ENCODE data around the gene MTERF1.

MTERF1 gene

DNA sequence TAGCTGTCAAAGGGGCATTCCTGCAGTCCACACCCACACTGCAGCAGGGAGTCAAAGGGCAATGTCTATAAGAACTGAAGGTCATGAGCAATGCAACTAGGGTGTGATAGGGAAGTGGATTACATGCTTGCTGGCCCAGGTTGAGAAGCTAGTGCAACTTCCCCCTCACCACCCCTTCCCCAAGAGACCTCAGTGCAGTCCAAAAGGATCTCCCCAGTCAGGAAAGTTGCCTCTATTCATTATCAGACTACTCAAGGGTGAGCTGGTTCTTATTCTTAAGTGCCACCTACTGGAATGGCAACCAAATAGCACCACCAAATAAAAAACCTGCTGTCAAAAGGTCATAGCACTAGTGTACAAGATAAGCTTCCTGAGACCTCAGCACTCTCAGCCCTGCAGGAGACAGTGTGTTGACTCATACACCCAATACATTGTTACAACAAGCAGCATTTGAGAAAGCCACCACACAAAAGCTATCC is 28.2 kb downstream of the MTERF1 start:
- H3K4me1 ChIP-seq (ENCODE audit: low read depth, poor library complexity, severe bottlenecking): no peaks in the 10 kb centered on the region
- no peak overlapping the region for H3K27ac ChIP-seq
- no peaks in the 10 kb centered on the region for H3K27me3 ChIP-seq (ENCODE audit: insufficient read depth, low read depth)
- no peaks in the 10 kb centered on the region for H3K36me3 ChIP-seq (ENCODE audit: insufficient read depth)
- TF ChIP-seq CTCF (conservative IDR thresholded peaks at IDR 0.05; ENCODE audit: low read depth, low read length): peak; percentile 52
- H3K4me3 ChIP-seq (IDR thresholded peaks at IDR 0.05; ENCODE audit: insufficient read depth, low read depth, low read length): no peak overlapping the region
- H3K9ac ChIP-seq: no peak overlapping the region
- H4K20me1 ChIP-seq (ENCODE audit: insufficient read depth): no peaks in the 10 kb centered on the region
- H3K4me2 ChIP-seq: no peak overlapping the region
- H2AFZ ChIP-seq (ENCODE audit: low read depth): no peak overlapping the region
- H3K79me2 ChIP-seq (ENCODE audit: insufficient read depth, low read depth): no peaks in the 10 kb centered on the region

DNA sequence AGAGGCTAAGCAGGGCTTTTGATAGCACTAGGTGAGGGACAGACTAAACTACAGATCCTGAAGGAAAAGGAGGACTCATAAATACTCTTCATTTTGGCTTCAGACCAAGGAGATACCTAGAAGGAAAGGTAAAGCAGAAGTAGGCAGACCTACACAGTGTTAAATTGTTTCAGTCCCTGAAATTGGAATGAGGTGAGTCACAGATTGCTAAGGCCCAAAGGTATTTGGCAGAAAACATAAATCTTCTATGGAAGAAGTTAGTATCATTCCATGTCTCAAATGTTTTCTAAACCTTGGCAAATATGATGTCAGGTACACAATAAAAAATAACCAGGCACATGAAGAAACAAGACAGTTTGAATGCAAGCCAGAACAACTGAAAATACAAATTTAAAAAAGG is 30.0 kb downstream of the MTERF1 start:
- no peaks in the 10 kb centered on the region for H3K79me2 ChIP-seq (ENCODE audit: insufficient read depth, low read depth)
- H4K20me1 ChIP-seq (ENCODE audit: insufficient read depth): no peaks in the 10 kb centered on the region
- no peak overlapping the region for H3K4me3 ChIP-seq (IDR thresholded peaks at IDR 0.05; ENCODE audit: insufficient read depth, low read depth, low read length)
- H3K4me1 ChIP-seq (ENCODE audit: low read depth, poor library complexity, severe bottlenecking): no peaks in the 10 kb centered on the region
- no peak overlapping the region for H2AFZ ChIP-seq (ENCODE audit: low read depth)
- no peaks in the 10 kb centered on the region for H3K27me3 ChIP-seq (ENCODE audit: insufficient read depth, low read depth)
- no peak overlapping the region for H3K9ac ChIP-seq
- no peaks in the 10 kb centered on the region for H3K36me3 ChIP-seq (ENCODE audit: insufficient read depth)
- TF ChIP-seq CTCF (conservative IDR thresholded peaks at IDR 0.05; ENCODE audit: low read depth, low read length): no peak
- H3K4me2 ChIP-seq: no peak overlapping the region
- H3K27ac ChIP-seq: no peak overlapping the region

DNA sequence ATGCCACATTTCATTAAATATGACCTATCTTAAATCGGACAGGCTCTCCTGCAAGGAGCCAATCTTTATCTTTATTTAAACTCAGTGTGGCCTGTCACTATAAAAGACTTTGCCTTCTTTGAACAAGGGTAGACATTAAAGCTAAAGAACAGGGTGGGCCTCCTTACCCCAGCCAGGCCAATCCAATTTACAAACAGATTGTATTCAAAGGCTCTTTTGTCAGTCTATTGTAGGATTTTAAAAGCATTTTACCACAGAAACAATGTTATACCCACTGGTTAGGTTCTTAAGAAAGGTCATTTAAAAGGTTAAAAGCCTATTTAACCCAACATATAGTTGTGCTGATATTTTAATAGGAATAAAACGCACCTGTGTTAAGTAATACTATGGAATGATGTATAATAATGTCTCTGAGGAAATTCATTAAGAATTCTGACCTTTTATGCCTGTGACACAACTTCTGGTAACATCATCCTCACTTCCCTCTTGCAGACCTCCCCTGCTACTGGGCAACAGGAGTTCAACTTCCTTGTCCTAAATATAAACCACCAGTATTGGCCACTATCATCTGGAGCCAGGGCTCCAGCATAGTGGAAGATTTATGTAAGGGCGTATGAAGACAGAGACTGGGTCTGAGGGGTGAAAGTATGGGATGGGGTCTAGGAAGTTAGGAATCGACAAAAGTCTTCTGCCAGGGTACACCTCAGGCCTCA is 32.5 kb downstream of the MTERF1 start:
- H3K79me2 ChIP-seq (ENCODE audit: insufficient read depth, low read depth): no peaks in the 10 kb centered on the region
- H3K27me3 ChIP-seq (ENCODE audit: insufficient read depth, low read depth): no peaks in the 10 kb centered on the region
- H3K4me1 ChIP-seq (ENCODE audit: low read depth, poor library complexity, severe bottlenecking): peaks cover 24% of the 10 kb centered on the region
- H3K9ac ChIP-seq: no peak overlapping the region
- no peaks in the 10 kb centered on the region for H4K20me1 ChIP-seq (ENCODE audit: insufficient read depth)
- no peak for TF ChIP-seq CTCF (conservative IDR thresholded peaks at IDR 0.05; ENCODE audit: low read depth, low read length)
- no peaks in the 10 kb centered on the region for H3K36me3 ChIP-seq (ENCODE audit: insufficient read depth)
- H3K4me3 ChIP-seq (IDR thresholded peaks at IDR 0.05; ENCODE audit: insufficient read depth, low read depth, low read length): no peak overlapping the region
- H3K27ac ChIP-seq: no peak overlapping the region
- no peak overlapping the region for H3K4me2 ChIP-seq
- H2AFZ ChIP-seq (ENCODE audit: low read depth): no peak overlapping the region

GRCh38 chr7:91847231-91847630 is 33.3 kb downstream of the MTERF1 start:
- H3K9ac ChIP-seq: no peak overlapping the region
- no peaks in the 10 kb centered on the region for H3K36me3 ChIP-seq (ENCODE audit: insufficient read depth)
- H2AFZ ChIP-seq (ENCODE audit: low read depth): no peak overlapping the region
- no peaks in the 10 kb centered on the region for H3K27me3 ChIP-seq (ENCODE audit: insufficient read depth, low read depth)
- no peak overlapping the region for H3K27ac ChIP-seq
- H3K4me3 ChIP-seq (IDR thresholded peaks at IDR 0.05; ENCODE audit: insufficient read depth, low read depth, low read length): no peak overlapping the region
- H4K20me1 ChIP-seq (ENCODE audit: insufficient read depth): no peaks in the 10 kb centered on the region
- H3K4me1 ChIP-seq (ENCODE audit: low read depth, poor library complexity, severe bottlenecking): peaks cover 28% of the 10 kb centered on the region
- H3K4me2 ChIP-seq: no peak overlapping the region
- H3K79me2 ChIP-seq (ENCODE audit: insufficient read depth, low read depth): no peaks in the 10 kb centered on the region
- no peak for TF ChIP-seq CTCF (conservative IDR thresholded peaks at IDR 0.05; ENCODE audit: low read depth, low read length)
